HTR-8/SVneo (cell line): Measurements from ENCODE around the gene OR52H1.
"Not testable (repeated sequence)": the region's sequence is repeated elsewhere in the genome, so short reads cannot be mapped to it uniquely, and the experiment has no call there.

Experiments
- DNase-seq: peaks from one replicate; pipeline ENCODE4 v3.0.0; 2011; ENCODE audit warnings: low spot score, mixed read lengths; ENCODE audit not compliant: insufficient read length
- FAIRE-seq: peaks from 2 replicates; lab custom pipeline; 2011; peaks lifted over from hg19 to GRCh38; lab: Jason Lieb, UNC

OR52H1 gene

GRCh38 chr11:5548440-5548839 lies at the start of gene OR52H1:
Gene OR52H1, minus strand, starts transcription at chr11:5548540. Its CDS starts 3,035 bp downstream, at chr11:5545505.
- no peak for FAIRE-seq
- no peak for DNase-seq

GRCh38 chr11:5597953-5598352 lies 49.6 kb upstream of the OR52H1 start:
- no peak for DNase-seq
- FAIRE-seq, result no peak

- DNase-seq, result peak; percentile 56
- no peak for FAIRE-seq
Measured at GRCh38 chr11:5596607-5597201, 48.4 kb upstream of the OR52H1 start, which contains the start of gene TRIM6. Gene TRIM6, plus strand, starts transcription at chr11:5596637. Its CDS starts 261 bp downstream, at chr11:5596898.

GRCh38 chr11:5593146-5593545 lies 44.8 kb upstream of the OR52H1 start:
- DNase-seq (no peak), FAIRE-seq (no peak)

GRCh38 chr11:5592615-5593014 lies 44.3 kb upstream of the OR52H1 start:
- no peak for FAIRE-seq
- no peak for DNase-seq

GRCh38 chr11:5591613-5592012 lies 43.3 kb upstream of the OR52H1 start:
- DNase-seq, result no peak
- FAIRE-seq, result no peak

- DNase-seq, FAIRE-seq: not testable (repeated sequence)
Measured at GRCh38 chr11:5589906-5590305, 41.6 kb upstream of the OR52H1 start.

- DNase-seq, FAIRE-seq: not testable (repeated sequence)
Measured at GRCh38 chr11:5584458-5584857, 36.1 kb upstream of the OR52H1 start.

GRCh38 chr11:5581014-5581413 lies 32.7 kb upstream of the OR52H1 start:
- DNase-seq, result no peak
- no peak for FAIRE-seq

- no peak for DNase-seq
- FAIRE-seq, result no peak
Measured at GRCh38 chr11:5580577-5580976, 32.2 kb upstream of the OR52H1 start, which contains the start of gene OR52B6. Gene OR52B6, plus strand, starts transcription at chr11:5580877. Its CDS starts 0 bp downstream, at chr11:5580877.

- DNase-seq (no peak), FAIRE-seq (no peak)
Measured at GRCh38 chr11:5577101-5577500, 28.8 kb upstream of the OR52H1 start.

- FAIRE-seq, result no peak
- DNase-seq, result no peak
Measured at GRCh38 chr11:5575152-5575551, 26.8 kb upstream of the OR52H1 start.

GRCh38 chr11:5574654-5575053 lies 26.3 kb upstream of the OR52H1 start:
- DNase-seq (no peak), FAIRE-seq (no peak)

GRCh38 chr11:5564259-5565019 lies 16.1 kb upstream of the OR52H1 start:
- FAIRE-seq, result no peak
- no peak for DNase-seq

GRCh38 chr11:5557751-5558150 lies 9.4 kb upstream of the OR52H1 start:
- DNase-seq (no peak), FAIRE-seq (no peak)

GRCh38 chr11:5556596-5557188 lies 8.4 kb upstream of the OR52H1 start:
- FAIRE-seq (no peak), DNase-seq (no peak)

GRCh38 chr11:5553343-5553742 lies 5.0 kb upstream of the OR52H1 start:
- DNase-seq, result no peak
- FAIRE-seq, result no peak

GRCh38 chr11:5550440-5551095 lies 2.2 kb upstream of the OR52H1 start:
- FAIRE-seq (no peak), DNase-seq (peak; percentile 14)

- FAIRE-seq (no peak), DNase-seq (no peak)
Measured at GRCh38 chr11:5547982-5548381, 358 bp downstream of the OR52H1 start.

GRCh38 chr11:5546457-5546856 lies 1.9 kb downstream of the OR52H1 start:
- FAIRE-seq (no peak), DNase-seq (no peak)

- no peak for DNase-seq
- no peak for FAIRE-seq
Measured at GRCh38 chr11:5541427-5541826, 6.9 kb downstream of the OR52H1 start.
